NB4 (cell line): ENCODE data around the gene HCRTR1.

Experiments
- MYC ChIP-seq: IDR thresholded peaks from 2 replicates; pipeline ENCODE4 v1.6.1; 2011; ENCODE audit warnings: low read depth, low read length
- POLR2A ChIP-seq: IDR thresholded peaks from 2 replicates; pipeline ENCODE4 v1.6.1; 2011; ENCODE audit warnings: mild to moderate bottlenecking; ENCODE audit not compliant: insufficient read length; ENCODE audit errors: extremely low read depth
- TF ChIP-seq, protein P1 (sequence below): IDR thresholded peaks from one replicate; pipeline ENCODE4 v1.5.1; 2012; ENCODE audit warnings: low read depth, low read length
- TF ChIP-seq, protein P2 (sequence below): IDR thresholded peaks from 2 replicates; pipeline ENCODE4 v1.6.1; 2011; ENCODE audit warnings: low read depth, low read length

GRCh38 chr1:31660871-31661455, 43.5 kb downstream of the HCRTR1 start:
- TF ChIP-seq, protein P1, sequence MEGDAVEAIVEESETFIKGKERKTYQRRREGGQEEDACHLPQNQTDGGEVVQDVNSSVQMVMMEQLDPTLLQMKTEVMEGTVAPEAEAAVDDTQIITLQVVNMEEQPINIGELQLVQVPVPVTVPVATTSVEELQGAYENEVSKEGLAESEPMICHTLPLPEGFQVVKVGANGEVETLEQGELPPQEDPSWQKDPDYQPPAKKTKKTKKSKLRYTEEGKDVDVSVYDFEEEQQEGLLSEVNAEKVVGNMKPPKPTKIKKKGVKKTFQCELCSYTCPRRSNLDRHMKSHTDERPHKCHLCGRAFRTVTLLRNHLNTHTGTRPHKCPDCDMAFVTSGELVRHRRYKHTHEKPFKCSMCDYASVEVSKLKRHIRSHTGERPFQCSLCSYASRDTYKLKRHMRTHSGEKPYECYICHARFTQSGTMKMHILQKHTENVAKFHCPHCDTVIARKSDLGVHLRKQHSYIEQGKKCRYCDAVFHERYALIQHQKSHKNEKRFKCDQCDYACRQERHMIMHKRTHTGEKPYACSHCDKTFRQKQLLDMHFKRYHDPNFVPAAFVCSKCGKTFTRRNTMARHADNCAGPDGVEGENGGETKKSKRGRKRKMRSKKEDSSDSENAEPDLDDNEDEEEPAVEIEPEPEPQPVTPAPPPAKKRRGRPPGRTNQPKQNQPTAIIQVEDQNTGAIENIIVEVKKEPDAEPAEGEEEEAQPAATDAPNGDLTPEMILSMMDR, result no peak
- no peak for TF ChIP-seq POLR2A
- no peak for TF ChIP-seq MYC
- TF ChIP-seq, protein P2, sequence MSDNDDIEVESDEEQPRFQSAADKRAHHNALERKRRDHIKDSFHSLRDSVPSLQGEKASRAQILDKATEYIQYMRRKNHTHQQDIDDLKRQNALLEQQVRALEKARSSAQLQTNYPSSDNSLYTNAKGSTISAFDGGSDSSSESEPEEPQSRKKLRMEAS, result no peak
